ENCODE data around the gene HLX.

The HLX gene

GRCh38 chr1:220928725-220929300 is 49.6 kb downstream of the HLX start:
- DNase-seq = no peak

- no peak for DNase-seq
These were observed 50.1 kb downstream of the HLX start for GRCh38 chr1:220929304-220929703.
